Esophagus squamous epithelium (tissue), 5 donors: ENCODE measurements around the gene HTR1D. TPM values are rescaled to one million over a fixed set of nuclear protein-coding genes. Genes with fewer than 3 reads are reported as not detected.

Experiments
- DNase-seq: peaks from one replicate; lab custom pipeline; 2025; lab: John Stamatoyannopoulos, UW
- H3K27ac ChIP-seq, 4 donors: fragments of 200-600 bp; sonication (generic); one replicate each; pipeline ENCODE4 v1.5.1; 2016 to 2019; ENCODE audit warnings: mild to moderate bottlenecking in 1 of 4
- H3K27me3 ChIP-seq, 4 donors: fragments of 200-600 bp; sonication (generic); 1 replicate in 3 of 4; 2 replicates in 1 of 4; pipeline versions ENCODE4 v1.5.1 to v1.6.0; 2017 to 2021; ENCODE audit warnings: antibody characterized with exemption in 1 of 4
- H3K36me3 ChIP-seq, 3 donors: fragments of 200-600 bp; sonication (generic); one replicate each; pipeline ENCODE4 v1.5.1; 2016 to 2019
- H3K4me1 ChIP-seq, 3 donors: fragments of 200-600 bp; sonication (generic); one replicate each; pipeline ENCODE4 v1.5.1; 2017 to 2019
- H3K4me3 ChIP-seq, 4 donors: fragments of 200-600 bp; sonication (generic); 1 replicate in 3 of 4; 2 replicates in 1 of 4; pipeline ENCODE4 v1.5.1; 2016 to 2019; ENCODE audit warnings: mild to moderate bottlenecking in 2 of 4, moderate library complexity in 1 of 4
- H3K9me3 ChIP-seq, 3 donors: fragments of 200-600 bp; sonication (generic); one replicate each; pipeline ENCODE4 v1.5.1; 2016 to 2019
- CTCF ChIP-seq, 6 experiments: fragments of 450-650 bp in 4 of 6; fragments of 200-600 bp in 2 of 6; sonication (generic) in 2 of 6; IDR thresholded peaks; one replicate each; pipeline ENCODE4 v1.5.1; 2016 to 2019; ENCODE audit warnings: antibody characterized with exemption in 6 of 6, mild to moderate bottlenecking in 4 of 6, moderate library complexity in 4 of 6
- POLR2A ChIP-seq, 4 donors: fragments of 450-650 bp; IDR thresholded peaks; one replicate each; pipeline ENCODE4 v1.6.1; 2017; ENCODE audit warnings: antibody characterized with exemption in 4 of 4, mild to moderate bottlenecking in 4 of 4, moderate library complexity in 3 of 4
- WGBS, 2 donors: methylation state at CpG; one replicate each; pipeline ENCODE4 v1.1.5; 2018; 5-methylcytosine and 5-hydroxymethylcytosine counted together
- intact Hi-C: fragments of 100-400 bp; cut with DNase I; formaldehyde crosslinking; loops from one replicate; pipeline ENCODE4 v1.15.0; 2022
- total RNA-seq, 4 donors: library from RNA; depleted of rRNA; stranded (reverse); fragments of >200 nt; gene quantifications; one replicate each; pipeline ENCODE4 v1.1.0, GENCODE V29; 2016
- donor health status: DM: yes; HTN: yes; CAD: no.

The HTR1D gene
- total RNA-seq, 4 donors from 2014 or later = not detected

GRCh38 chr1:23174426-23175110 lies 42.7 kb downstream of the HTR1D start:
- H3K27ac ChIP-seq = no peak overlapping the region
- WGBS, 2 donors = 42 to 47% methylated on average over 1 of the region's 1 CpG

GRCh38 chr1:23171181-23171755 lies 46.0 kb downstream of the HTR1D start:
- intact Hi-C loops = no loop called here
- Histone ChIP-seq H3K27ac (peak overlapping the region in 2 of 4 donors; percentile 1 to 48), H3K9me3 (no peaks in the 10 kb centered on the region), H3K36me3 (no peaks in the 10 kb centered on the region), H3K4me1 (peaks cover 0 to 39% (median 8%) of the 10 kb centered on the region in 3 donors), H3K4me3 (no peak overlapping the region), H3K27me3 (no peaks in the 10 kb centered on the region)
- WGBS, 2 donors = 46 to 56% methylated on average over 4 of the region's 4 CpGs
- no peak for DNase-seq
- TF ChIP-seq CTCF (IDR thresholded peaks at IDR 0.05) (no peak), POLR2A (IDR thresholded peaks at IDR 0.05) (no peak)

More at GRCh38 chr1:23174426-23175110, 42.7 kb downstream of the HTR1D start:
- intact Hi-C loops = no loop called here
- Histone ChIP-seq H3K4me1 (peaks cover 0 to 40% (median 7%) of the 10 kb centered on the region in 3 donors), H3K4me3 (no peak overlapping the region), H3K27me3 (no peaks in the 10 kb centered on the region), H3K36me3 (no peaks in the 10 kb centered on the region), H3K9me3 (no peaks in the 10 kb centered on the region)
- DNase-seq = no peak
- TF ChIP-seq POLR2A (IDR thresholded peaks at IDR 0.05) = no peak
- no peak for TF ChIP-seq CTCF (IDR thresholded peaks at IDR 0.05)

DNA sequence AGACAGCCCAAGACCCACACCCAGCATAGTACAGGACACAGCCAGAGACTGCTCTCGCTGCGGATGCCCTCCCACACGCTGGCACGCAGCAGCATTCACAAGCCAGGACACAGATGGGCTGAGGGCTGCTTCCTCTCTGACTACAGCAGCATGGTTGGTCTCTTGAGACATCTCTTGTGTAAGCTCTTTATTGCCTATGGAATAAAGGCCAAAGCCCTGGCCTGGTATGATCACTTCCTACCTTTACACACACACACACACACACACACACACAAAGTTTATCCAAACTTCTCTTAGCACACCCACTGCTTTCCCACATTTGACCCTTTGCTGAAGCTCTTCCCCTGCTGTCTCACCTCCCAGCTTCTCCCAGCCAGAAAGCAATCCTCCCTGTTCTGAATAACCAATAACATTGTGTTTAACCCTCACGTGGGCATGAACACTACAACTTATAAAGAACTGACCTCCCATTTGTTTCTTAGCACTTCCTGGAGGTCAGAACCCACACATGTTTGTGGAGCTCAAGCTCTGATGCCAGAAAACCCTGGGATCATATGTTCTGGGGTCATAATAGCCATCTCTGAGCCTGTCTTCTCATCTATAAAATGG lies 47.5 kb downstream of the HTR1D start:
- H3K27me3 ChIP-seq = no peaks in the 10 kb centered on the region
- intact Hi-C loops = no loop called here
- H3K27ac ChIP-seq = peak overlapping the region; percentile 89 to 98 (median 96)
- WGBS, 2 donors = 7 to 17% methylated on average over 2 to 4 of the region's 5 CpGs
- H3K4me3 ChIP-seq = peak overlapping the region in 2 of 4 donors; percentile 63 to 94
- H3K4me1 ChIP-seq = peaks cover 0 to 54% (median 18%) of the 10 kb centered on the region in 3 donors
- no peaks in the 10 kb centered on the region for H3K9me3 ChIP-seq
- TF ChIP-seq POLR2A (IDR thresholded peaks at IDR 0.05) (peak in 1 of 4 donors; percentile 12), CTCF (IDR thresholded peaks at IDR 0.05) (no peak)
- no peaks in the 10 kb centered on the region for H3K36me3 ChIP-seq
- peak; percentile 22 for DNase-seq

GRCh38 chr1:23169195-23169575 lies 48.1 kb downstream of the HTR1D start:
- H3K4me3 ChIP-seq = peak overlapping the region; percentile 63 to 94 (median 84)
- H3K9me3 ChIP-seq = no peaks in the 10 kb centered on the region
- 43 to 57% methylated on average over 14 of the region's 14 CpGs for WGBS, 2 donors
- no peak for TF ChIP-seq CTCF (IDR thresholded peaks at IDR 0.05)
- TF ChIP-seq POLR2A (IDR thresholded peaks at IDR 0.05) = no peak
- H3K27ac ChIP-seq = peak overlapping the region; percentile 89 to 98 (median 96)
- DNase-seq = no peak
- H3K4me1 ChIP-seq = peaks cover 0 to 60% (median 18%) of the 10 kb centered on the region in 3 donors
- intact Hi-C loops = no loop called here
- H3K36me3 ChIP-seq = no peaks in the 10 kb centered on the region
- no peaks in the 10 kb centered on the region for H3K27me3 ChIP-seq
